ENCODE results near the gene HSPD1. TPM values are rescaled to one million over a fixed set of nuclear protein-coding genes. Genes with fewer than 3 reads are reported as not detected.

HSPD1 gene
- total and polyA plus RNA-seq, 2 of the 13 experiments (the other 11 are each of a cell fraction or from before 2014, with no cell fraction given) = 685 to 2,610 TPM

DNA sequence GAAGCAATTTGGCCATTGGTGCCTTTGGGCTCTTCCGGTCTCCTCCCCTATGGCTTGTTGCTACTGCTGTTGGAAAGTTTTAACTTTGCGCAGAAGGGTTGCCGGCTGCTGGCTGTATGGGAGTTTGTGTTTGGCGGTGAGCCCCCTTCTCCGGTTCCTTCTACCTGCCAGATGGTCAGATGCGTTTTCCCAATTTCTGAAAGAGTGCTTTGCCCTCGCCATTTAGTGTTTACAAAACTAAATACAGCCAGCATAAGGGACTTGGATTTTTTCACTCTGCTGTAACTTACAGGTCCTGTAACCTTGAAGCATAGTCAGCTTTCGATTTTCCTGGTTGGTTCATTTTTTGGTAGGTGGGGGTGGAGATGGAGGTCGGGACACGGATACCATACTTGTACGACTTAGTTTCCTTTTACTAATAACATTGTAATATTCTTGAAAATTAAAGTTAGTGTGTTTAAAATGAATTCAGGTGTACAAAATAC lies 45.7 kb downstream of the HSPD1 start (continued):
- TF ChIP-seq, protein P1, sequence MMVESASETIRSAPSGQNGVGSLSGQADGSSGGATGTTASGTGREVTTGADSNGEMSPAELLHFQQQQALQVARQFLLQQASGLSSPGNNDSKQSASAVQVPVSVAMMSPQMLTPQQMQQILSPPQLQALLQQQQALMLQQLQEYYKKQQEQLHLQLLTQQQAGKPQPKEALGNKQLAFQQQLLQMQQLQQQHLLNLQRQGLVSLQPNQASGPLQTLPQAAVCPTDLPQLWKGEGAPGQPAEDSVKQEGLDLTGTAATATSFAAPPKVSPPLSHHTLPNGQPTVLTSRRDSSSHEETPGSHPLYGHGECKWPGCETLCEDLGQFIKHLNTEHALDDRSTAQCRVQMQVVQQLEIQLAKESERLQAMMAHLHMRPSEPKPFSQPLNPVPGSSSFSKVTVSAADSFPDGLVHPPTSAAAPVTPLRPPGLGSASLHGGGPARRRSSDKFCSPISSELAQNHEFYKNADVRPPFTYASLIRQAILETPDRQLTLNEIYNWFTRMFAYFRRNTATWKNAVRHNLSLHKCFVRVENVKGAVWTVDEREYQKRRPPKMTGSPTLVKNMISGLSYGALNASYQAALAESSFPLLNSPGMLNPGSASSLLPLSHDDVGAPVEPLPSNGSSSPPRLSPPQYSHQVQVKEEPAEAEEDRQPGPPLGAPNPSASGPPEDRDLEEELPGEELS (CRISPR knock-in tag; IDR thresholded peaks at IDR 0.05) = no peak
- TF ChIP-seq ZFY (CRISPR knock-in tag; IDR thresholded peaks at IDR 0.05) (no peak), ZNF317 (CRISPR knock-in tag; IDR thresholded peaks at IDR 0.05) (no peak), PITX1 (CRISPR knock-in tag; IDR thresholded peaks at IDR 0.05) (peak; percentile 46; the same call in 1 of the 2 replicates), BCL6 (CRISPR knock-in tag; IDR thresholded peaks at IDR 0.05) (no peak), MAFK (conservative IDR thresholded peaks at IDR 0.05 in 1 of 2, IDR thresholded peaks at IDR 0.05 in 1 of 2; ENCODE audit: low read length in 2 of 2) (no peak), ZNF225 (CRISPR knock-in tag; IDR thresholded peaks at IDR 0.05) (no peak), SP2 (CRISPR knock-in tag; IDR thresholded peaks at IDR 0.05) (no peak), ZNF703 (CRISPR knock-in tag; IDR thresholded peaks at IDR 0.05; ENCODE audit: borderline replicate concordance) (no peak), NKX3-1 (CRISPR knock-in tag; IDR thresholded peaks at IDR 0.05) (no peak), ZKSCAN8 (CRISPR knock-in tag; IDR thresholded peaks at IDR 0.05; ENCODE audit: borderline replicate concordance) (no peak), ZFP36L2 (CRISPR knock-in tag; IDR thresholded peaks at IDR 0.05) (no peak), NR3C1 (CRISPR knock-in tag; IDR thresholded peaks at IDR 0.05) (no peak), TAF15 (IDR thresholded peaks at IDR 0.05; ENCODE audit: low read depth, low read length, poor library complexity, severe bottlenecking) (no peak), ZNF569 (CRISPR knock-in tag; IDR thresholded peaks at IDR 0.05; ENCODE audit: borderline replicate concordance) (0 out of 2 replicates have a peak, but pooled peaks have one; percentile 66), PCBP1 (IDR thresholded peaks at IDR 0.05; ENCODE audit: borderline replicate concordance, low read depth, low read length) (no peak), PAWR (CRISPR knock-in tag; IDR thresholded peaks at IDR 0.05; ENCODE audit: borderline replicate concordance) (no peak), NFE2 (CRISPR knock-in tag; IDR thresholded peaks at IDR 0.05) (no peak), RXRB (CRISPR knock-in tag; IDR thresholded peaks at IDR 0.05; ENCODE audit: borderline replicate concordance) (no peak), POLR2G (IDR thresholded peaks at IDR 0.05; ENCODE audit: low read depth, low read length) (peak; percentile 94), JUND (CRISPR knock-in tag; IDR thresholded peaks at IDR 0.05) (no peak)
- TF ChIP-seq, protein P2, sequence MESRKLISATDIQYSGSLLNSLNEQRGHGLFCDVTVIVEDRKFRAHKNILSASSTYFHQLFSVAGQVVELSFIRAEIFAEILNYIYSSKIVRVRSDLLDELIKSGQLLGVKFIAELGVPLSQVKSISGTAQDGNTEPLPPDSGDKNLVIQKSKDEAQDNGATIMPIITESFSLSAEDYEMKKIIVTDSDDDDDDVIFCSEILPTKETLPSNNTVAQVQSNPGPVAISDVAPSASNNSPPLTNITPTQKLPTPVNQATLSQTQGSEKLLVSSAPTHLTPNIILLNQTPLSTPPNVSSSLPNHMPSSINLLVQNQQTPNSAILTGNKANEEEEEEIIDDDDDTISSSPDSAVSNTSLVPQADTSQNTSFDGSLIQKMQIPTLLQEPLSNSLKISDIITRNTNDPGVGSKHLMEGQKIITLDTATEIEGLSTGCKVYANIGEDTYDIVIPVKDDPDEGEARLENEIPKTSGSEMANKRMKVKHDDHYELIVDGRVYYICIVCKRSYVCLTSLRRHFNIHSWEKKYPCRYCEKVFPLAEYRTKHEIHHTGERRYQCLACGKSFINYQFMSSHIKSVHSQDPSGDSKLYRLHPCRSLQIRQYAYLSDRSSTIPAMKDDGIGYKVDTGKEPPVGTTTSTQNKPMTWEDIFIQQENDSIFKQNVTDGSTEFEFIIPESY (CRISPR knock-in tag; IDR thresholded peaks at IDR 0.05) = no peak
- TF ChIP-seq, protein P3, sequence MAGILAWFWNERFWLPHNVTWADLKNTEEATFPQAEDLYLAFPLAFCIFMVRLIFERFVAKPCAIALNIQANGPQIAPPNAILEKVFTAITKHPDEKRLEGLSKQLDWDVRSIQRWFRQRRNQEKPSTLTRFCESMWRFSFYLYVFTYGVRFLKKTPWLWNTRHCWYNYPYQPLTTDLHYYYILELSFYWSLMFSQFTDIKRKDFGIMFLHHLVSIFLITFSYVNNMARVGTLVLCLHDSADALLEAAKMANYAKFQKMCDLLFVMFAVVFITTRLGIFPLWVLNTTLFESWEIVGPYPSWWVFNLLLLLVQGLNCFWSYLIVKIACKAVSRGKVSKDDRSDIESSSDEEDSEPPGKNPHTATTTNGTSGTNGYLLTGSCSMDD (CRISPR knock-in tag; IDR thresholded peaks at IDR 0.05) = no peak
- TF ChIP-seq, protein P4, sequence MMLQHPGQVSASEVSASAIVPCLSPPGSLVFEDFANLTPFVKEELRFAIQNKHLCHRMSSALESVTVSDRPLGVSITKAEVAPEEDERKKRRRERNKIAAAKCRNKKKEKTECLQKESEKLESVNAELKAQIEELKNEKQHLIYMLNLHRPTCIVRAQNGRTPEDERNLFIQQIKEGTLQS (CRISPR knock-in tag; IDR thresholded peaks at IDR 0.05) = no peak
